GM19324 (cell line): Measurements from ENCODE around the gene CD55.
"Not testable (repeated sequence)": the region's sequence is repeated elsewhere in the genome, so short reads cannot be mapped to it uniquely, and the experiment has no call there.

Experiments used
- ATAC-seq: cut with Tn5 transposase; IDR thresholded peaks from one replicate; pipeline ENCODE4 v1.9.1; 2021; ENCODE audit warnings: mild to moderate bottlenecking, moderate library complexity; ENCODE audit not compliant: unreplicated experiment, low FRiP score

The CD55 gene

DNA sequence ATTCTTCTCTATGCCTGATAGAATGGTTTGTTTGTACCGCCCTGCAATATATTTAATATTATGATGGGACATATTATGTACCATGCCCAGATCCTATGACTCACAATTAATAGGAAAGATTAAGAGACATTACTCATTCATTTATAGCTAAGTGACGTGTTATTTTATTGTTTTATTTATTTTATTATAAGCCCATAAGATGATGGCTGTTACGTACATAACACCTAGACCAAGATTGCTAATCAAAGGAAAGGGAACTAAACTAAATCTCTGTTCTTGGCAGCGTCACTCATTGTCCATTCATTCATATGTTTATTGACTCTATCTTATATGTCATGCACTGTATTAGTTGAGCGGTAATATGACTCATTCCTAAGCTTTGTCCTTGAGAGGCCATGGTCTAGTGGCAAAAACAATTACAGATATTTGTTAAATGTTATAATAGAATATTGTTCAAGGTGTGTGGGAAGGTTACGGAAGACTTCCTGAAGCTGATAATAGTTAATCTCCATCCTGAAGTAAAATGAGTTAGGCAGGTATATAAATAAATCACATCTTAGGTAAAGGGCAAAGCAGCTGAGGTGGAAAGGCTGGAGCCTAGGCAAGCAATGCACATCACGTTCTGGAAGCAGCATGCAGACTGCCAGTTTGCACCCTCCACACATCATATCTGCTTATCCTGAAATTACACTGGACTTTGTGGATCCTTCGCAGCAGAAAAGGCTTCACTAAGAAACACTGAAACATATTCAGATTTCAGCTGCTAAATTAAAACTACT is 16.6 kb upstream of the CD55 start:
- no peak for ATAC-seq

DNA sequence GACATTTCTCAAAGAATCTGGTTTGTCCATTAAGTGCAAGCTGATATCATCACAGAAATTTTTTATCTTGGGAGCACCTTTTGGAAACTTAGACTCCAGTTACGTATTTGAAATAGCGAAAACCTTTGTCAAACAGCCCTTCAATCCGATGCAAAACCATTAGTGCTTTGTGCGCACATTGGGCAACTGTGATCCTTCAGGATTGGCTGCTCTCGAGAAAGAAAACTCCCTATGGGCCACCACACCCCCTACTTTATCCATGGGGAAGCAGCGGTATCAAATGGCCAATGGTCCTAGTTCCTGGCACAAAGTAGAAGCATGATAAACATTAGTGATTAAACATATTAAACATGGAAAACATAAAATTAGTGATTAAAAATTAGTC is 16.0 kb upstream of the CD55 start:
- no peak for ATAC-seq

DNA sequence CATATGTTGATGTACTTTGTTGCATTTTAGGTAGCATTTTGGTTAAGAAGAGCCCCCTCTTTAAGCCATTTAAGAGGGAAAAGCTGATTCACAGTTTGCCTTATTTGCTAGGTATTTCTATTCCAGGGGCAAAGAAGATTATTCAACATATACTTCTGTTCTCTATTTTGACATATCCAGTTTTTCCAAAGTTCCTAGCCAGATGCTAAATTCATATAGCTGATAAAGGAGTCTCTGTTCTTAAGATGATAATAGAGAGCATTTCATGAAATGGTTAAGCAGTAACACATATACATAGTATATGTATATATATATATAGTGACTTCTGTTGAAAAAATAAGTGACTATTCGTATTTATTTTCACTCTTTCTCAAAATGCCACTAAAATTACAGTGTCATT is 15.5 kb upstream of the CD55 start:
- no peak for ATAC-seq

DNA sequence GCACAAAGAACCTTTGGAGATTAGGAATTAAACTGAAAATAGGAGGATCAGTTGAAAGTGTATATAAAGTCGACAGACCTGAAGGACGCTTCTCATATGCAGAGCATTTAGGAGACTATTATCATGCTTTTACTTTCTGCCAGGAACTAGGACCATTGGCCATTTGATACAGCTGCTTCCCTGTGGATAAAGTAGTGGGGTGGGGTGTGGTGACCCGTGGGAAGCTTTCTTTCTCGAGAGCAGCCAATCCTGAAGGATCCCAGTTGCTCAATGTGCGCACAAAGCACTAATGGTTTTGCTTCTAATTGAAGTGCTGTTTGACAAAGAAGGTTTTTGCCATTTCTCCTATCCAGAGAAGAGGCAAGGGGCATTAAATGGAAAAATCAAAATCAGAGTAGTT is 14.9 kb upstream of the CD55 start:
- no peak for ATAC-seq

DNA sequence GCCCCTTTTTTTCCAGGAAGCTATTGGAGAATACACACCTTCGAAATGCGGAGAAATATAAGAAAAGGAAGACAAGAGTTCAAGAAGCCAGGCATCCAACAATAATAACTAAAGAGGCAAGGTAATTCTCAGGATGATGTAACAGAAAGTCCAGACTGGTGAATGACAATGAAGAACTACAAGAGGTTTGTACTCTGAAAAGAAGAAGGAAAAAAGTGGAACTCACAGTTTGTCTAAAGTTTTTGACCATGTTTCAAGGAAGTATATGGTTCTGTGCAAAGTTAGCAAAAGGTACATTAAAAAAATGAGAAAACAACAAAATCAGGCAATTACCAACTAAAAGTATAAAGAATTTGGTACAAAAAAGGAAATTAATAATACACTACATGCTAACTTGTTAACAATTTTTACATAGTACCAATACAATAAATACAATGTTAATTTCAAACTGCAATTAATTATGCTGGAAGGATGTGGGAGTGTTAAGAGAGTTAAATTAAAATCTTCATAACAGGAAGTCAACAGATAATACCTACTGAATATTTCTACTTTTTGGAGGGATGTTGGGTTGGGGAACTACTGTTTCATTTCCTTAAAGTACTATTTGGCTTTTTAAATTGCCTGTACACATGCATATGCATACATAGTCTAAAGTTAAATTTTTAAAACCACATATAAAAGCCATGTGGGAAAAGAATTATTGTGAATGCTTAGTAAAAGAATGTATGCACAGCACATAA is 12.9 kb upstream of the CD55 start:
- ATAC-seq: no peak

DNA sequence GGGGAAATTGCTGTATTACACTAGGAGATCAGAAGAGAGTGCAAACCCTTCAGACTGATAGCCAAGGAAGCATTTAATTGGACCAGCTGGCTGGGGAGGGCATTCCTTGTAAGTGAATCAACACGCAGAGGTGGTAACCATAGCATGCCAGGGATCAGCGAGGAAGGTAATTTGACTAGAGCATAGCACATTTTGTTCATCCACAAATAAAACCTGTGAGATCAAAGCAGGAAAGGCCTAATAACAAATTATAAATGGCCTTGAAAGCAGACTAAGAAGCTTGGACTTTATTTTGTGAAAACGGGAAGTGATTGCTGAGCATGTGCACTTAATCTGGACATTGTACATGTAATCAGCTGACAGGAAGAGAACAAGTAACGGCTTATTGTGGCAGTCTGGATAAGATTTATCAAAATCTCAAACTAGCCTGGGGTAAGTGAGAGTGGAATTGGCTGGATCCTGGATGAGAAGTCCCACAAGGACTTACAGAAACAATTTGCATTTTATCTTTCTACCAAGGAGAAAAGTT is 11.7 kb upstream of the CD55 start:
- no peak for ATAC-seq

DNA sequence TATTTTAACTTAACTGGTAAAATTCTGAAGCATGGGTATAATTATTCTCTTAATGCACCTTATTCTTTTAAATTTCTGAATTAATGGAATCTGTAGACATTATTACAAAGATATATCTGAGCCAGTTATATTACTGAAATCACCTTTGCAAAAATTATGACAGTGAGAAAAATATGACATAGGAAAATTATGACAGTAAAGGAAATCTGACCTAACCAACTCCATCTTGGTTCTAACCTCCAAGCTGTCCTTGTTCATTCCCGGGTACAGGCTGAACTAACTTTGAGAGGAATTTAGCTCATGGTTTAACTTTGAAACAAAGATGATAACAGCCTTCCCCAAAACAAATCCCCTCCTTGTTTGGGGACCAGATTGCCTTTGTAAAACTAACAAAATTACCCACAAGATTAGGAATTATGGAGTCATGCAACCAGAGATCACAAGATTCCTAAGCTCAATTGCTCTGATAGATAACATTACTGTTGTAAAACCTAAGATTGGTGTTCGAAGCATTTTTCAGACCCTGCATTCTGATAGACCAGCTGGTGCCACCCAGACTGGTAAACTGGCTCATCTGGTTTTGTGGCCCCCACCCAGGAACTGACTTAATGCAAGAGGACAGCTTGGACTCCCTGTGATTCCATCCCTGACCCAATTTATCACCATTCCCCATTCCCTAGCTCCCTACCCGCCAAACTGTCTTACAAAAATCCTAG is 9.4 kb upstream of the CD55 start:
- ATAC-seq: no peak

DNA sequence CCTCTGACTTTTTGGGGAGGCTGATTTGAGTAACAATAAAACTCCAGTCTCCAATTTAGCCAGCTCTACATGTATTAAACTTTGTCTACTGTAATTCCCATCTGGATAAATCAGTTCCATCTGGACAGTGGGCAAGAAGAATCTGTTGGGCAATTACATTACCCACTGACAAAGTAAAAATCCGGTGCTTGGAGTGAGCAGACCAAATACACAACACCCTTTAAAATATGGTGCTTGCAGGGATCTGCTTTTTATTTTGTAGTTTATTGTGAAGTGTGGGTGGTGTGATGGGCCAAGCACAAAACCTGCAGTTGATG is 8.9 kb upstream of the CD55 start:
- ATAC-seq: no peak

DNA sequence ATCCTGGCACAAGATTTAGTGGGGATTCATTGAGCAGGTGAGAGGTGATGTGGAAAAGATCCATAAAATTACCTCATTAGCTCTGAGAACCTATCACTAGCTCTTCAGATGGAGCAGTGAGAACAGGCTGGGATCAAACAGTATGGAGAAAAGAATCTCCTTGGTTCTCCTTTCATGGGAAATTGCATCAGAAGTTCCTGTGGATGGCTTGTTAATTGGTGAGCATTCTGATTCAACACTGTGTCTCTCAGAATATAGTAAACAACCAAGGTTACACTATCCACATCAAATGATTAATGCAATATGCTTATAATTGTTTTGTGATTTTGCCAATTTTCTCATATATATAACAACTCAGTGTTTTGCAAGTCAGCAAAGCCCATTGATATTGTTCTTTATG is 8.3 kb upstream of the CD55 start:
- no peak for ATAC-seq

DNA sequence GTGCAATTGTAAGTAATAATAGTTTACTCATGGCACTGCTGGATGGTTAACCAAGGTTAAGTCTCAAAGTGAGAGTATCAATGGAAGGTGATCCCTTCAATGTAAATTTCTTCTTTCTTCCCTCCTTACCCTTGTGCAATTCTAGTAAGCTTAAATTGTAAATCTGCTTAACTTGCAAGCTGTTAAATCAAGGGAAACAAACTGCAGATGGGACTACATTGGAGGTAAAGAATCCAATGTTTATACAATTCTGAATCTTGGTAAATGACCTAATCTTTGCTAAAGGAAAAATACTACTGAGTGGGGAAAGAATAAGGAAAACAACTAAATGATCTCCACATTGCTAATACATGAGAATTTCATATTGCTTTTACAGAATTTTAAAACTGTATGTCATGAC is 6.7 kb upstream of the CD55 start:
- no peak for ATAC-seq

DNA sequence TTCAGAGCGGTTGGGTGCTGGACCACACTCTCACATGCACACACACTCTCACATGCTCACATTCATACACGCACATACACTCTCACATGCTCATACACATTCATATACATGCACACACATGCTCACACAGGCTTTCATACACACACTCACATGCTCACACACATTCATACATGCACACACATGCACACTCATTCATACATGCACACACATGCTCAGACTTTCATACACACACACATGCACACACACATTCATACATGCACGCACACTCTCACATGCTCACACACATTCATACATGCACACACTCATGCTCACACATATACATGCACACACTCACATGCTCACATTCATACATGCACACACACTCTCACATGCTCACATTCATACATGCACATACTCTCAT is 6.0 kb upstream of the CD55 start:
- ATAC-seq: no peak

DNA sequence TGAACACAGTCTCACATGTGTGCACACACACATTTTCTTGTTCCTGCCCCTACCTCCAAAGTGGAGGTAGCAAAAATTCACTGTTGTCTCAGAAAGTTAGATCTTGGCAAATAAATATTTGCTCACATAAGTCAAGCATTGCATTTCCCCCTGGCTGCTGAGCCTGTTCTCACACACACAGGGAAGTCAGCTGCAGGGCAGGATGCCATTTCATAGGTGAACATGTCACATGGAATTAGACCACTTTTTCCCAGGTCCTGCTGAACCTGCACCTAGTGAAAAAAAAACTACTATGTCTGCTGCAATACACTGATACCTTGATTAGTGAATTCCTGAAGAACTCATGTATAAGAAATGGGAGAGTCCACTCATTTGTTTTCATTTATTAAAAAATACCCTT is 5.3 kb upstream of the CD55 start:
- no peak for ATAC-seq

DNA sequence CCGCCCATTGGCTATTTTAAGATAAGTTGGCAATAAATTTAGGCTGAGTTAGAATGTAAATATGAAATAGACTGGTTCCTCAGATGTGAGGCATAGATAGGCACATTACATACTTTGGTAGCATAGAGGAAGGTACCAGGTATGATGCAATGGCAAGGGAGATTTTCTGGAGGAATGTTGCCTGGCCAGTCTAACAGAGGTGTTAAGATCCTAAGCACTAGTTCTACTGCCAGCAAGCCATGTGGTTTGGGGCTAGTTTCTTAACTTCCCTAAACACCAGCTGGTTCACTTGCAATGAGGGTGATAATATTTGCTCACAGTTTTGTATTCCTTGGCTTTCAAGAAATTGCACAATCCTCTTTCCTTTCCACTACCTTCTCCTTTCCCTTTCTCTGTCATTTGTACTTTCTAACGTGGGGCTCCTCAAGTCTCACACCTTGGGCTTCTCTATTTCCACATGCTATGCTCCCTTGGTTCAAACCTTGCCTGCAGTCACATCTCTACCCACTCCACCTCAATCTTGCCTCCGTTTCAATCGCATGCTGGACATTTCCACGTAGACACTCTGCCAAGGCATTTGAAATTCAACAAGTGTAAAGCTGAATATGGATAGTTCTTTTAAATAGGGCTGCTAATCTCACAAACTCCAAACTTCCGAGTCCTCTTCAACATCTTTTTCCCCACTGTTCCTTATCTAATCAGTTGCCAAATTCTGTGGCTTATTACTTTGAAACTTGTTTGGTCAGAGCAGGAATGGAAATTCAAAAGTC is 4.7 kb upstream of the CD55 start:
- ATAC-seq: no peak

DNA sequence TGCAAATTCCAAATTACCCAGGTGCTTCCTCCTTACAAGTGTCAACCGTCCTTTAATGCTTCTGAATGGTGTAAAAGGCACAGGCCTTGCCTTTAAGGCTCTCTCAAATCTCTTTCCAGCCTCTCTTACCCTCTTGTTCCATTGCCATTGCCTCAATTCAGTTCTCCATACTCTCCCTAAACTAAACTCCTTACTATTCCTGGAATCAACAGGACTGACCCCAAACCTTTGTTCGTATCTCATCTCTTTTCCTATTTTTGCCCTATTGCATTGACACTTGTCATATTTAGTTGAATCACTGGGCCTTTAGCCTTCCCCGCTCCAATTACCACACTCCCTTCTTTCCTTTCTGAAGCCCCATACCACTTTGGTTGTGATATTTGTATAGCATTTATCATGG is 3.9 kb upstream of the CD55 start:
- ATAC-seq: no peak

DNA sequence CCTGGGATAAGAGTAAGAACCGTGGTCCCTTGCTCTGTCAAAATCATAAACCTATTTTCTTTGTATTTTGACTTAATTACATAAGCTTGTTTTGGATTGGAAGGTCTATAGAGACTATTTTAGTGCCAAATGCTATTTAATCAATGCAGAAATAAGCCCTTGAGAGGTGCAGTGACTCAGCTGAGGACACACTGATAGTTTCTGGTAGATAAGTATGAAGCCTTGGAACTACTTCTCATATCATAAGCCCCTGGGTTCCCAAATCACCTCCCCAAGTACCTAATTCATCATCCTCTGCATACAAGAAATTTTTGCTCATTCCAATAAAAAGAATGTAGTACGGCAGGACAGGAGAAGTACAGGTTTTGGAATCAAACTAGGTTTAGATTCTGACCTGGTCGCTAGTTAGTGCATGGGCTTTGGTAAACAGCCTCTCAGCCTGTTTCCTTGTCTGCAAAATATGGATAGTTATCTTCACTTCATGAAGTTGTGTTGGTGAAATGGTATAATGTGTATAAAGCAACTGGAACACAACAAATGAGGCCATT is 3.3 kb upstream of the CD55 start:
- no peak for ATAC-seq

DNA sequence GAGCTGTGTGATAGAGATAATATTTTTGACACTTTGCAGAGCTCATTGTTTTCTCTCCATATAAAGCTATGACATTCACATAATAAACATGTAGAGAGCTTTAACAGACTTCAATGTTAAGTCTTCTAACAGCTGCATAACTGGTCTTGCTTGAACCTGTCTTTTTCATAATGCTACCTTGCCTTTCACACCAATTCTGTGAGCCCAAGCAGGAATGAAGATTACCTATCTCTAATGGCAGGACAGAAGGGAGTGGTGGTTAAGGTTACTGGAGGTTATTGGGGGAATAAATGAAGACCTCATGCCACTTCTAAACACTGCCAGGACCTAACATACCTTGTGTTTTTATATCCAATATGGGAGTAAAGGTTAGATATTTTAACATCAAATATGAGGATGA is 2.3 kb upstream of the CD55 start:
- ATAC-seq: no peak

DNA sequence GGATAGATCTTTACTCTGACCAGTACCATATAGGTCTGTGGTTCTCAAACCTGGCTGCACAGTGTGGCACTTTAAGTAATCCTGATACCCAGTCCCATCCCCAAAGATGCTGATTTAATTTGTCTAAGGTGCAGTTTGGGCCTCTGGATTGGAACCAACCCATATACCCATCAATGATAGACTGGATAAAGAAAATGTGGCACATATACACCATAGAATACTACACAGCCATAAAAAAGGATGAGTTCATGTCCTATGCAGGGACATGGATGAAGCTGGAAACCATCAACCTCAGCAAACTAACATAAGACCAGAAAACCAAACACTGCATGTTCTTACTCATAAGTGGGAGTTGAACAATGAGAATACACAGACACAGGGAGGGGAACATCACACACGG is 1.4 kb upstream of the CD55 start:
- not testable (repeated sequence) for ATAC-seq

DNA sequence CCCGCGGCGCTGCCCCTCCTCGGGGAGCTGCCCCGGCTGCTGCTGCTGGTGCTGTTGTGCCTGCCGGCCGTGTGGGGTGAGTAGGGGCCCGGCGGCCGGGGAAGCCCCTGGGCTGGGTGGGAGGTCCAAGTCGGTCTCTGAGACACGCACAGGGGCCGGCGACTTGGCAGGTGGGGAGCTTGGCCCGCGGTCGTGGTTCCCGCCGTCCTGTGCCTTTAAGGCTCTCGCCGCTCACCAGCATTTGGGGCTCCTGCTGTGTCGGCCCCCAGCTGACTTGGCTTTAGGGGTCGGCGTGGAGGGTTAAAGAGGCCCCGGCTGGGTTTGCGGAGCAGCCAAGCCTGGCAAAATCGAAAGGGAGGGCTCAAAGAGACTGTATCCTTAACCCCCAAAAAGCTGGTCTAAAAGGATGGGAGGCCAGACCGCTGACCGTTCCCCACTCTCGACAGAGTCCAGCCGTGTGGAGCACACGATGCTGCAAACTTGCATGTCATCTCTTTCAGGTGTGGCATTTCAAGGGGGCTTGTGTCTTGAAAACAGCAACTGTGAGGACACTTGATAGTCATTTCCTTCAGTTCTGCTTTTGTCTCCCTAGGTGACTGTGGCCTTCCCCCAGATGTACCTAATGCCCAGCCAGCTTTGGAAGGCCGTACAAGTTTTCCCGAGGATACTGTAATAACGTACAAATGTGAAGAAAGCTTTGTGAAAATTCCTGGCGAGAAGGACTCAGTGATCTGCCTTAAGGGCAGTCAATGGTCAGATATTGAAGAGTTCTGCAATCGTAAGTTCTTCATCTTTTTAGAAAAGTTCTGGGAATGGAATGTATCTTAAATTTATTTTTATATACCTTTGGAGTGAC is 540 bp downstream of the CD55 start:
- ATAC-seq: no peak

DNA sequence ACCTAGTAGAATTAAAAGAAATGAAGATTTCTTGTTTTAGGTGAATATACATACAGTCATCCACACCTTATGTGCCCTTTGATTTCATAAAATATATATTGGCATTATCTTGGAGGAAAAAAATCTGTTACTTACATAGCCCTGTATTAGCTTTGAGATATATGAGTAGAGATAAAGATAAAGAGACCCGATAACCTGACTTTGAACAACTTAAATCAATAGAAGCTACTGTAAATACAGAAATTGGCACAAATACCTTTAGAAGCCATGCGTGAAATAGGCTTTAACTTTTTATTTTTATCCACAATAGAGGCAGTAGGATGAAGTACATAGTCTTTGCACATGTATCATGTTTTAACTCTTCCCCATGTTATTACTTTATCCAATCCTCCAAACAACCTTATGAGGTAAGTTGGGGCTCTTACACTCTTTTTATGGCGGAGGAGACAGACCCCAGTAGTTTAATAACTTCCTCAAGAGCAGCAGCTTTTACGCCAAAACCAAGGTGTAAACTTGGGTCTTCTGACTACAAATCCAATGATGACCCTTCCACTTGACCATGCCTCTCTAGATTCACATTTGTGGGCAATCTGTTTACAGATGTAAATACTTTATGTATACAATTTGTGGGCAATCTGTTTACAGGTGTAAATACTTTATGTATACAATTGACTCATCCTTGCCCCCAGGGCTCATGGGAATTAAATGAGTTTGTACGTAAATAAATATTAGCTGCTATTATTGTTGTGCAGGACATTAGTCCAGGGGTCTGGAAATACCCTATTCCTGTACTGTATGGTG is 2.1 kb downstream of the CD55 start:
- no peak for ATAC-seq
